Amygdala (tissue), 56 donors: Measurements from ENCODE around the gene CYSTM1.

Experiments
- DNase-seq, 56 donors: peaks; one replicate each; lab custom pipeline; 2025; lab: John Stamatoyannopoulos, UW

CYSTM1 gene

GRCh38 chr5:140227046-140227445, 52.1 kb downstream of the CYSTM1 start:
- DNase-seq = no peak

DNA sequence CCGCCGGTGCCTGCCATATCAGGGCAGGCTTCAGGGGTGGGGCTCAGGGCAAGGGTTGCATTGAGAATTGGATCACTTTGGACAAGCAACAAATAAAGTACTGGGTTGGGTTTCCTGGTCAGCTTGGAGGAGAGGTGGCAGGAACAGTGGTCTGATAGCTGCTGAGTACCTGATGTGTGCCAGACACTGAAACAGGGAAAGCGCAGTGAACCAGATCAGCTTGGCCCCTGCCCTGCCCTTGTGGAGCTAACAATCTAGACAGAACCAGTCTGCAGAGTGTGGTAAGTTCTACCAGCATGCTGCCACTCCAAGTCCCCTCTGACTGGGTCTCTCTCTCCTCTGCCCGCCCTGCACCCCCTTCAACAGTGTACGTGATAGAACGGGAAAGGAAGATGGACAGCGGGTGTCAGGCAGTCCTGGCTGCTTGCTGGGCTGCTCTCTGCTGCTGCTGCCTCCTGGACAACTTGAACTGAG, 53.4 kb downstream of the CYSTM1 start:
- DNase-seq = no peak

DNA sequence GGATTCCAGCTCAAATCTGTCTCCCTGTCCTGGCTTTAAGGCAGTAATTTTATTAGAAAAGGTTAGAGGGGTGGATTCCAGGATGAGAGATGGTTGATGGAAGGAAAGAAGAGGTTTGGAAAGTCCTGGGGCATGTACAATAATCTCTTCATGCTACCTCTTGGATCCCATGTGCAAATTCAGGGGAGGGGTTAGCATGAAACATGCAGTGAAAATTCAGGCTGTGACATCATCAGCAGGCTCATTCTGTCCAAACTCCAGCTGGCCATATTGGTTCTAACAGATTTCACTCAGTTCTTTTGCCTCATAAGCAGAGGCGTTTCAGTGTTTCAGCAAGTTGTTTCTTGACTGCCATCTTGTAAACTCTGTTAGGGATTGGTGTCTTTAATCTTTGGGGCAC, 55.4 kb downstream of the CYSTM1 start:
- no peak for DNase-seq

GRCh38 chr5:140232731-140233130, 57.7 kb downstream of the CYSTM1 start:
- DNase-seq = no peak

DNA sequence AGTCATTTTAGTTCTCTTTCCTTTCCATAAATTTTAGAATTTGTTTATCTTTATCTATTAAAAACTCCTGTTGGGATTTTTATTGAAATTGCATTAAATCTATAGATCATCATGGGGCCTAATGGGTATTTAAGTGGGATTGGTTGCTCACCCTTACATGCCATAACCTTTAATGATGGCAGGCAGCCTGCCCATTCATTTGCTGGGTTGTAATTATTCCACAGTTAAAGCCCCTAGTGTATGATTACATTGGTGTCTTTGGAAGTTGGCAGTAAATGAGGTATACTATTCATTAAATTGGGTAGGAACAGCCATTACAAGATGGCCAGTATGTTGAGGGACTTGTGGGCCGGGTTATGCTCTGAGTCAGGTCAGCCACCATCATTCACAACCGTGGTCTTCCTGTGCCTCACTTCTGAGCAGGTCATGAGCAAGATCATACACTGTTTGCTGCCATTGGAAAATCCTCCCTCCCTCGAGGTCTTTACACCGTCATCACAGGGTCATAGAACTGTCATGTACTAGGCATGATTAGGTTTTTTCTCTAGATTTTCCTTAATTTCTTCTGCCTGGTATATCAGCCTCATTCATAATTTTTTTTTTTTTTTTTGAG, 59.5 kb downstream of the CYSTM1 start:
- DNase-seq = no peak

DNA sequence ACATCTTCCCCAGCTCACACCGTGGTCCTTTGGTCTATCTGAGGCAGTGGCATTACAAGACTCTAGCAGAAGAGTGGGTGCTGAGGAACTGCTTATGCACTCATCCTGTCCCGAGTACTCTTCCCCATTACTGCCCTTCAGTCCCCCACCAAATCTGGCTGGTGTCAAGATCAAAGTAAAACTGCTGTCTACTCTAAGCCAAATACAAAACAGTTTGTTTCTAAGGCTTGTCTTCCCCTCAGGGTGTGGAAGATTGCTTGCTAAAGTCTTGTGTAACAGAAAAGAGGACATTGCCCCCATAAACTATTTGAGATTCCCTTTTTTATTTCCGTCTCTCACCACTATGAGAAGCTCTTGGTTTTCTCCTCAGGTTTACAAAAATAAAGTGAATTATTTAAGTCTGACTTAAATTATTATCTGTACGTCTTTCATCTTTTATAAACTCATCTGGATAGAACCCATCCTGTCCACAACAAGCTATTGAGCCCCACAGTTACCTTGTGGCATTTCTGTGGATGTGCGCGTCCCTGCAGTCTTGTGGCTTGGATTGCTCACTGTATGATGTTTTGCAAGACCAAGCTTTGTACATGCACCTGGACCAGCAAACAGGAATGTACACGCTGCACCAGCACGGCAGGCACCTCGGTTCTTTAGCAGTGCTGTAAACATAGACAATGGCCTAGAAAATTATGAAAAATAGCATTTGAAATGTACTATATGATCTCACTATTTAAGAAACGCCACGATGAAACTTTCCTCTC, 61.0 kb downstream of the CYSTM1 start:
- no peak for DNase-seq

- DNase-seq = no peak
Observed at GRCh38 chr5:140236891-140237598, 62.1 kb downstream of the CYSTM1 start.

GRCh38 chr5:140238756-140239155, 63.8 kb downstream of the CYSTM1 start:
- no peak for DNase-seq

GRCh38 chr5:140239461-140239860, 64.5 kb downstream of the CYSTM1 start:
- DNase-seq = no peak

GRCh38 chr5:140239939-140240700, 65.1 kb downstream of the CYSTM1 start:
- peak in 41 of 56 donors; percentile 8 to 73 (median 38) for DNase-seq

- peak in 53 of 56 donors; percentile 51 to 96 (median 86) for DNase-seq
Observed at GRCh38 chr5:140240987-140241706, 66.2 kb downstream of the CYSTM1 start.

DNA sequence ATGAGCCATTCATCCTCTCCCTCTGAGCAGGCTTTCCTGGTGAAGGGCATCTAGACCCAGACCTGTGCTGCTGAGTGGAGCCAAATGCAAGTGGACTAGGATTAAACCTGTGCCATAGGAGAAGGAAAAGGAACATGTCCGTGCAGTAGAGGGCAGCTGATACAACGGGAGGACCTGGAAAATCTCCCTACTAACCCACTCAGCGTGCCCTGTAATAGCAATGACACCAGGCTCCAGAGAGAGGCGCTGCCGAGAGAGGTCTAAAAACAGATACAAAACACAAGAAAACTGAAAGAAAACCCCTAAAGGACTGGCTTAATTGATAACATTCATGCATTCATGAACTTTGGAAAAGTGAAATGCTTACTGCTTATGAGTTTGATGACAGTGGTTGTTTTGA, 67.1 kb downstream of the CYSTM1 start:
- no peak for DNase-seq

DNA sequence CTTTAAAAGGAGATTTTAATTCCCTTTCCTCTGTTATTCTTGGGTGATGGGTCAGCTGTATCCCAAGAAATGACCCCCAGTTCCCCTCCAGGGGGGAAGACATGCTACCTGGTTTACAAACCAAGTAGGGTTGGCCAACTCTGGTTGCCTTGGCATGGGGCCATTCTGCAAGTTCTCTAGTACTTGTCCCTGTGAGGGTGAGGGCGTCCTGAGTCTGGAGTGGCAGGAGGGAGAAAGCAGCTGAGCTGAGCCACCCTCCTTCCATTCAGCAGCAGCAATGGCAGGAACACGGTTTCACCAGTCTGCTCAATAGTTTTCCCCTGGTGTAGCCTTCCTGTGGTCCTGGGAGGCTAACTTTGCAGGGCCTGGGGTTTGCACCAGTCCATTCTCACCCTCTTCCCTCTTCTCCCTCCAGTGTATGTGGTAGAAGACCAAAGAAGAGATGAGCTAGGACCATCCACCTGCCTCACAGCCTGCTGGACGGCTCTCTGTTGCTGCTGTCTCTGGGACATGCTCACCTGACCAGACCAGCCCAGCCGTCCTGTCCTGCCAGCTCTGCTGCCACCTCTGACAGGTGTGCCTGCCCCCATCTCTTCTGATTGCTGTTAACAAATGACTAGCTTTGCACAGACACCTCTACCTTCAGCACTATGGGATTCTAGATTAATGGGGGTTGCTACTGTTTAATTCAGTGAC, 68.0 kb downstream of the CYSTM1 start:
- no peak for DNase-seq

- no peak for DNase-seq
Observed at GRCh38 chr5:140243706-140244250, 68.8 kb downstream of the CYSTM1 start.

GRCh38 chr5:140244525-140245025, 69.6 kb downstream of the CYSTM1 start:
- DNase-seq = peak in 55 of 56 donors; percentile 22 to 94 (median 81)

GRCh38 chr5:140245341-140245740, 70.4 kb downstream of the CYSTM1 start:
- DNase-seq = no peak

- no peak for DNase-seq
Observed at GRCh38 chr5:140245926-140246325, 70.9 kb downstream of the CYSTM1 start.

DNA sequence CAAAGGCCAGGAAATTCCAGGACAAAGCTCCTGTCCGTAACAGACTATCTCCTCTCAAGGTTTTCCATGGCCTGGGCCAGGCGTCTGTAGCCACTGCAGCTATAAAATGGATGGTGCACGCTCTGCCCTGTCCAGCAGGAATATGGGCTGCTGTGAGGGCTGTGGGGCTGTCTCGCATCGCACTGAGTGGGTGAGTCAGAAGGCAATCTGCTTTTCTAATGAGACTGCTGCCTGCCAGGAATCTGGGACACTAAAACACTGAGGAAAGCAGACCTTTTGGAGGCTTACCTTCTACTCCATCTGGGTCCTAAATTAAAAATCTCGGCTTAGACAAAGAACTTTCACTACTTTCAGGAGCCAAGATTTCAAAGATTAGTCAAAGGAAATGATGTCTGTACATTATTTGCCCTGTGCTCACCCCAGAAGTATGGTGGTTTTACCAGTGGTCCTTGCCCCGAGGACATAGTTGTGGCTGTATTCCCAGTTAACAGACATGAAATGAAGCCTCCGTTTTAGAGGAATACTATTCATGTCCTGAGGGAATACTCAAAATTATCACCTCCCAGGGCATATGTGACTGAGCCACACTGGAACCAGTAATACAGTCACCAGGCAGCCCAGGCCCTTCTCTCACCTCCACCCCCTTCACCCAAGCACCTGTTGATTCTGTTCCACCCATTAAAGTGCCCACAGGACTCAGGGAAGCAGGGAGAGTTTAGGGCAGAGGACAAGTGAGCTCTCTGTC, 71.6 kb downstream of the CYSTM1 start:
- peak in 25 of 56 donors; percentile 6 to 50 (median 23) for DNase-seq
